T-cell (primary cell): ENCODE data around the gene ZFAND5. TPM values are rescaled to one million over a fixed set of nuclear protein-coding genes. Genes with fewer than 3 reads are reported as not detected.

ENCODE experiments used
- ATAC-seq, 4 experiments: fragments of 200-7000 bp in 3 of 4; fragments of 150-1000 bp in 1 of 4; cut with Tn5 transposase; replicated peaks in 1 of 4; 1 replicate in 3 of 4; 2 replicates in 1 of 4; pipeline ENCODE4 v1.10.0; 2021; ENCODE audit warnings: moderate library complexity in 3 of 4, mild to moderate bottlenecking in 2 of 4, moderate number of reproducible peaks in 1 of 4
- CTCF ChIA-PET, 2 donors: fragments of 300-600 bp; sonication (Branson Sonifier 250); formaldehyde crosslinking; loops; one replicate each; lab custom pipeline; 2022; ENCODE audit warnings: antibody characterized with exemption in 2 of 2; lab: Charles Lee
- POLR2A ChIA-PET, 2 donors: fragments of 300-600 bp; sonication (Branson Sonifier 250); formaldehyde crosslinking; loops; one replicate each; lab custom pipeline; 2022; ENCODE audit warnings: antibody characterized with exemption in 2 of 2; lab: Charles Lee
- DNase-seq, 35 experiments: peaks; one replicate each; pipeline versions ENCODE4 v3.0.0 to v3.0.0-alpha.2; 2013 to 2023
- H3K27ac ChIP-seq: one replicate; pipeline ENCODE4 v1.5.1; 2013; ENCODE audit warnings: low read length
- H3K27me3 ChIP-seq, 2 experiments: replicated peaks in 1 of 2; 1 replicate in 1 of 2; 2 replicates in 1 of 2; pipeline versions ENCODE4 v1.6.1 to v1.7.0; 2013; ENCODE audit warnings: low read length in 1 of 2, mixed read lengths in 1 of 2; ENCODE audit not compliant: control insufficient read depth in 2 of 2, insufficient read depth in 2 of 2; ENCODE audit errors: extremely low read depth in 1 of 2
- H3K36me3 ChIP-seq, 2 donors: 1 replicate in 1 of 2; 2 replicates in 1 of 2; pipeline versions ENCODE4 v1.6.1 to v1.7.0; 2013; ENCODE audit warnings: low read length in 1 of 2; ENCODE audit not compliant: control insufficient read depth in 2 of 2, insufficient read depth in 1 of 2; ENCODE audit errors: extremely low read depth in 1 of 2
- H3K4me1 ChIP-seq, 2 experiments: 1 replicate in 1 of 2; 2 replicates in 1 of 2; pipeline versions ENCODE4 v1.6.1 to v1.7.0; 2013; ENCODE audit warnings: low read length in 2 of 2, mixed read lengths in 1 of 2; ENCODE audit not compliant: insufficient read depth in 2 of 2, control insufficient read depth in 1 of 2; ENCODE audit errors: extremely low read depth in 1 of 2
- H3K4me3 ChIP-seq, 2 donors: 1 replicate in 1 of 2; 2 replicates in 1 of 2; pipeline versions ENCODE4 v1.5.1 to v1.7.0; 2013; ENCODE audit warnings: mild to moderate bottlenecking in 2 of 2, low read length in 1 of 2, moderate library complexity in 1 of 2; ENCODE audit not compliant: control insufficient read depth in 1 of 2; ENCODE audit errors: extremely low read depth in 1 of 2
- H3K9me3 ChIP-seq: 2 replicates; pipeline ENCODE4 v1.7.0; 2013
- H3K27ac Mint-ChIP-seq, 2 donors: one replicate each; pipeline ENCODE4 v1.8.0; 2020 to 2021; ENCODE audit warnings: mild to moderate bottlenecking in 2 of 2, mixed read lengths in 2 of 2
- H3K27me3 Mint-ChIP-seq, 2 donors: one replicate each; pipeline ENCODE4 v1.8.0; 2021 to 2022; ENCODE audit warnings: mixed read lengths in 2 of 2
- H3K36me3 Mint-ChIP-seq: one replicate; pipeline ENCODE4 v1.8.0; 2021; ENCODE audit warnings: mixed read lengths
- H3K4me1 Mint-ChIP-seq, 3 donors: one replicate each; pipeline ENCODE4 v1.8.0; 2020 to 2022; ENCODE audit warnings: mixed read lengths in 3 of 3, mild to moderate bottlenecking in 1 of 3
- H3K4me3 Mint-ChIP-seq, 3 donors: one replicate each; pipeline ENCODE4 v1.8.0; 2020 to 2022; ENCODE audit warnings: mild to moderate bottlenecking in 3 of 3, mixed read lengths in 3 of 3, moderate library complexity in 3 of 3
- H3K9me3 Mint-ChIP-seq, 3 donors: one replicate each; pipeline ENCODE4 v1.8.0; 2020 to 2022; ENCODE audit warnings: mixed read lengths in 3 of 3
- WGBS: methylation state at CpG from one replicate; pipeline ENCODE4 v1.1.5; 2013; ENCODE audit warnings: missing lambda C conversion rate; ENCODE audit not compliant: insufficient coverage; 5-methylcytosine and 5-hydroxymethylcytosine counted together
- total RNA-seq, 35 experiments: library from RNA in 6 of 35; stranded (reverse) in 6 of 35; fragments of 120-200 nt in 1 of 35; gene quantifications; one replicate each; pipeline versions ENCODE4 v1.2.1 to v1.2.4 and lab custom pipeline; 2013 to 2026

Gene ZFAND5
- total RNA-seq, 5 donors from 2014 or later (not counting 1 experiment from before 2014, with no cell fraction given): 112 to 275 (median 118) TPM

- POLR2A ChIA-PET: no interaction called here
- Histone ChIP-seq H3K4me1 (peaks cover 7 to 14% of the 10 kb centered on the region in 2 experiments), H3K27ac (peak overlapping the region; percentile 59), H3K27me3 (no peaks in the 10 kb centered on the region), H3K36me3 (no peaks in the 10 kb centered on the region), H3K4me3 (no peak overlapping the region), H3K9me3 (no peaks in the 10 kb centered on the region)
- DNase-seq (no peak), ATAC-seq (no peak)
- H3K4me3 Mint-ChIP-seq: peak overlapping the region in 2 of 3 donors; percentile 19 to 42
- WGBS: 40% methylated on average over 1 of the region's 1 CpG
- no peaks in the 10 kb centered on the region for H3K36me3 Mint-ChIP-seq
- peak overlapping the region; percentile 71 to 90 for H3K27ac Mint-ChIP-seq
- no peaks in the 10 kb centered on the region for H3K9me3 Mint-ChIP-seq
- H3K4me1 Mint-ChIP-seq: peaks cover 15 to 47% (median 29%) of the 10 kb centered on the region in 3 donors
- CTCF ChIA-PET: no interaction called here
- peaks cover 0 to 5% of the 10 kb centered on the region in 2 donors for H3K27me3 Mint-ChIP-seq
These were observed 60.5 kb downstream of the ZFAND5 start for GRCh38 chr9:72304538-72304937.

Other genes with a start within 250 kb of the ZFAND5 start
- under 1 TPM in 2 of 5 donors, not detected in 3; 0.07 to 0.15 TPM for gene GDA, start 215.8 kb downstream of the ZFAND5 start, total RNA-seq
- gene TMC1, start 156.4 kb upstream of the ZFAND5 start, total RNA-seq: not detected